NCI-H345 (cell line): ENCODE data around the gene SNED1.

Source experiments
- DNase-seq: peaks from one replicate; lab custom pipeline; 2025; lab: John Stamatoyannopoulos, UW

Gene SNED1

DNA sequence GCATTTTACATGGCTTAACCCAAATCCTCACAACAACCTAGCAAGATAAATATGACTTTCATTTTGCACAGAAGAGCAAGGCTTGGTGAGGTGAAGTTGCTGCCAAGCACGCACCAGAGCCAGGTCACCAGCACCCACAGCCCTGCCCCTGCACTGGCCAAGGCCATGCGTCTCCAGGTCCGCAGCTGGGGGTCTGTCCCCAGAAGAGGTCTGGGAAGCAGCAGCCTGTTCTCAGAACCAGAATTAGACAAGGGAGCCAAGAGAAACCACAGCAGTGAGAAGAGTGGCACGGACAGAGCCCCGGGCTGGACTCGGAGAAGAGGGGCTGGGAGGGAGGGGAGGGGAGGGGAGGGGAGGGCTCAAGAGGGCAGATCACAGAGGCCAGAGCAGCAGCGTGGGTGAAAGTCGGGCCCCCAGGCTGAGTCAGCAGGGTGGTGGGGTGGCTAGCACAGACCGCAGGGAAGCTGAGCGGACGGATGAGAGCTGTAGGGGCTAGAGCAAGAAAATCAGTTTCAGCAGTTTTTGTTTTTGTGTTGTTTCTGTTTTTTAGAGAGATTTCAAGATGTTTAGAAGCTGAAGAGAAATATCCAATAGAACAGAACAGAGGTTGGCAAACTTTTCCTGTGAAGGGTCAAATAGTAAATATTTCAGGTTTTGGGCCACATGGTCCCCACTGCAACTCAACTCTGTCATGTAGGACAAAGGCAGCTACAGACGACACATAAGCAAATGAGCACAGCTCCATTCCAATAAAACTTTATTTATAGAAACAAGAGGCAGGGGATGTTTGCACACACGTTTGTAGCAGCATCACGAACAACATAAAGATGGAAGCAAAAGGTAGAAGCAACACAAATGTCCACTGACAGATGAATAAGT is 111.0 kb downstream of the SNED1 start:
- no peak for DNase-seq

DNA sequence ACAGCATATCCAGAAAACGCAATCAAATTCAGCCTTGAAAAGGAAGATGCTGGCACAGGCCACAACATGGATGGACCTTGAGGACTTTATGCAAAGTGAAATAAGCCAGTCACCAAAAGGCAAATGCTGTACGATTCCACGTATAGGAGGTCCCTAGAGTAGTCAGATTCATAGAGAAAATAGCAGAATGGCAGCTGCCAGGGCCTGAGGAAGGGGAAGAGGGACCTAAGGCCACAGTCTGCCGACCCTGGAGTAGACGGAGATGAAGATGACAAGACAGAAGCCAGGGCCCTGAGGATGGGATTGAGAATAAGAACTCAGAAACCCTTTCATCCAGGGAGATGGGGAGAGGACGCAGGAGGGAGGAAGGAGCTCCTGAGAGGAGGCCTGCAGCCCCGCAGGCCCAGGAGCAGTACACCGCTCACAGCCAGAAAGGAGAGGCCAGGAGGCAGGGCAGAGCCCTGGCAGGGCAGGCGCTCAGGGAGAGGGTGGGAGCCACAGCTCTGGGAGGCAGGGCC is 111.7 kb downstream of the SNED1 start:
- no peak for DNase-seq

DNA sequence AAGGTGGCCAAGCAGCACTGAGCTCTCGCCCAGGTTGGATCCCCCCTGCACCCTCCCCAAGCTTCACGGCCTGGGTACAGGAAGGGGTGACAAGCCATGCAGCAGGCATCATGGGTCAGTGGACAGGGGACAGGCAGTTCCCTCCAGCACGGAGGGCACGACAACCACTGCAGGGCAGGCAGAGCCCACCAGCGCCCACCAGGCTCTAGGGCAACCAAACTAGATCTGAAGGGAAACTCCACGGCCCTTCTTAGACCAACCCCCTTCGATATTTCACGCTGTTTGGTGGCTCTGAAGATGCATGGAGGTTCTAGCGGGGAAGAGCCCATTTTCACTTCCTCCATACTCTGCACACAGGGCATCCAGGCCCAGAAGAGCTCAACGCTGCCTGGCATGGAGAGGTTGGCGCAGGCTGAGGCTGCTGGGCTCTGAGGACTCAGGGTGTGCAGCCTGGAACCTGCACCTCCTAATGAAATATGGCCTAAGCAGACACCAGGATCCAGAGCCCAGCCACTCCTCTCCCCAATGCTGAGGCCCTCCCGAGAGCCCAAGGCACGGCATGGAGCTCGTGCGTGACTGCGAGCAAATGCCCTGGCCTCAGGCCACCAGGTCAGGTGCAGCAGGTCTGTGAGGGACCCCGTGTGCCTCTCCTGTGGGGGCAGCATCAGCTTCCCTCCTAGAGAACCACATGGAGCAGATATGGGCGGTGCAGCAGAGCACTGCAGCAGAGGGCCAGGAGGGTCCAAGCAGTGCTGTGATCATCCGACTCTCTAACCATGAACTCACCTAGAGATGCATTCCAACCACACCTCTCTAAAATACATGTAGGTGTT is 112.4 kb downstream of the SNED1 start:
- no peak for DNase-seq

DNA sequence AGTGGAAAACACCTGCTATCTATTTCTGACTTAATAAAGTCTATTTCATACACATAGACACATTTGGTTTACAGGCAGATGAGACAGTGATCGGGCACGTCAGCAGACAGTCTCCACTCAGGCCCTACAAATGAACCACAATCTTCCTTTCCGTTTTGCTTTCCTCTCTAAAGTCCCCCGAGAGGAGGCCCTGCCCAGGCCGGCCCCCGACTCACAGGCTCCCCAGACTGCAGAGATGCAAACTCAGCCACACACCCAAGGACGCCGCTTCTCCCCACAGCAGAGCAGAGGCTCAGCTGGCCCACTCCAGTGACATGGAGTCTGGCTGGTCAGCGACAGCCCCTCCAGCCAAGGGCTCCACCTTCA is 113.0 kb downstream of the SNED1 start:
- no peak for DNase-seq

DNA sequence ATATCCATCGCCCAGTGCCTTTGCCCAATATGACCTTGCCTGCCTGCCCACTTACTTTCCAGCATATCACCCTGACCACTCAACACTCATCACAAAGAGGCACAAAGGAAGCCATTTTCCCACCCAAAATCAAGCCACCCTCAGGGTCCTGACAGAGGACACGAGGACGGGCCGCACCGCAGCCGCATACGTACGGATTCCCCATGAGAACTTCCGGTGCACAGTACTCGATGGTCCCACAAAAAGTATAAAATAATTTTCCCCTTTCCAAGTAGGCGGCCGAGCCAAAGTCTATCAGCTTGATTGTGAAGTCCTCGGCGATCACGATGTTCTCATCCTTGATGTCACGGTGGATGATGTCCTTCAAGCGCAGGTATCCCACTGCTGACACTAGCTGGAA is 113.6 kb downstream of the SNED1 start:
- no peak for DNase-seq

DNA sequence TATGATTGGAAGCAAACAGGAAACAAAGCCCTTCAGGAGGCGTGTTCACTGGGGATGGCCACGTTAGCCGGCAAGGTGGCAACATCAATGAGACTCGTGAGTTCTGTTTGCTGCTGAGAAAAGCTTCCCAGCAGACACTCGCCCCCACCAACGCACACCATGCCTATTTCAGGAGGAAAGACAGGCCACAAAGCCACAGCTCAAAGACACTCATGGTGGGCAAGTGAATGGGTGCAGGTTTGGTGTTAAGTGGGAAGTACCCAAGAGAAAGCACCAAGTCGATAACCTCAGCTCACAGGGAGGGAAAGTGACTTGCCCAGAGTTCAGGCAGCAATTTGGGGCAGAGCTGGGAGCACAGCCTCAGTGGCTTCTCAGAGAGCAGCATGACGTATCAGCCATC is 114.2 kb downstream of the SNED1 start:
- DNase-seq = no peak

DNA sequence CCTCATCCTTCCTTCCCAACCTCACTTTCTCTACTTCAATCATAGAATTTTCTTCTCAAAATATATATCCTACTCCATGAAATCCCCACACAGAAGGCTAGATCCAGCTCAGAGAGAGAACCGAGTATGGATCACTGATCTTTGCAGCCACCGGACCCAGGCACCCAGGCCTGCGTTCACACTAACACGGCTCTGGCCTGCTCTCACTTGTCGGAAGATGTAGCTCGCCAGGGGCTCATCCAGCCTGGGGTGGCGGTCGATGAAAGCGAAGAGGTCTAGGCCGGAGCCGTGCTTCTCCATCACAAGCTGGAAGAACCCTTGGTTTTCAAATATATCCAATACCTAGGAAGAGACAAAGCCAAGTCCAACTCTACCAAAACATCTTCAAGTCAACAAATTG is 116.4 kb downstream of the SNED1 start:
- no peak for DNase-seq

DNA sequence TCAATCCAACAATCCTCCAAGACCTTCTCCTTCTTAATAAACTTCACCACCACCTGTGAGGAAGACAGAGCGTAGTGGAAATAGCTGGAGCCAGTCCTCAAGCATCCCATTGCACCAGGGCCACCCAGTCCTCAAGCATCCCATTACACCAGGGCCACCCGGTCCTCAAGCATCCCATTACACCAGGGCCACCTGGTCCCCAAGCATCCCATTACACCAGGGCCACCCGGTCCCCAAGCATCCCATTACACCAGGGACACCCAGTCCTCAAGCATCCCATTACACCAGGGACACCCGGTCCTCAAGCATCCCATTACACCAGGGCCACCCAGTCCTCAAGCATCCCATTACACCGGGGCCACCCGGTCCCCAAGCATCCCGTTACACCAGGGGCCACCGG is 116.9 kb downstream of the SNED1 start:
- DNase-seq = no peak

DNA sequence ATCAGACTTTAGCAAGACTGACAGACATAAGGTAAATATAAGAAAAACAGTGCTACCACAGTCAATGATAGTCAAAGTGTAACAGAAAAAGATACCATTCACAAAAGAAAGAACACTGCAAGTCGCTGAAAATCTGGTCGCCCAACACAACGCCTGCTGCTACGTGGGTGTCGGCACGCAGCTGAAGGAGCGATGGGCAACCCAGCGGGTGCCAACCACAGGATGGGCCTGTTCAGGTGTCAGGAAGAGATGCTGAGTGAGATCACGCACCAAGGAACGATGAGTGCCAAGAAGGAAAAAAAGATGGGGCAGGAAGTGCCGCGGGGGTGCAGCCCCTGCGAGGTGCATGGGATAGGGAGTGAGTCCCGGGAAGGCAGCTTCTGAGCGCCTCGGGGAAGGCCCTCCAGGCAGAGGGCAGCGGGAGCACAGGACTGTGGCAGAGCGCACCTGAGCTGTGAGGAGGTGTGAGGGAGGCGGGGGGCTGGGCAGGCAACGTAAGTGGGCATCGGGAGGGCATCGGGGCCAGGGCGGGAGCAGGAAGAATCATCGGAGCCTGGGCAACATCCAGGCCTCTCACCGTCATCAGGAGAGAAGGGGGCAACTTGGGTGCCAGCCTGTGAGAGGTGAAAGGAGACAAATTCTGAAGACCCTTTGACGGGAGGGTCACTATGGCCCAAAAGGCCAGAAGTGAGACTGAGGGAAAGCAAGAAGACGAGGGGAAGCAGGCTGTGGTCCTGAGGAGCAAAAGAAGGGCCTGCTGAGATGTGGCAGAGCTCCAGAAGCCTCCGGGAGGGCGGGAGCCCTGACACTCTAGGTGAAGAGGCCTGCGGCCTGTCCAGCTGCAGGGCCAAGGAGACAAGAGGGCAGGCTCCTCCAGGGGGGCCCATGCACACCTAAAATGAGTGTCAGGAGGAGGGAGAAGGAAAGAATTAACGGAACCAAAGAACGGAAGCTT is 118.5 kb downstream of the SNED1 start:
- DNase-seq = no peak

DNA sequence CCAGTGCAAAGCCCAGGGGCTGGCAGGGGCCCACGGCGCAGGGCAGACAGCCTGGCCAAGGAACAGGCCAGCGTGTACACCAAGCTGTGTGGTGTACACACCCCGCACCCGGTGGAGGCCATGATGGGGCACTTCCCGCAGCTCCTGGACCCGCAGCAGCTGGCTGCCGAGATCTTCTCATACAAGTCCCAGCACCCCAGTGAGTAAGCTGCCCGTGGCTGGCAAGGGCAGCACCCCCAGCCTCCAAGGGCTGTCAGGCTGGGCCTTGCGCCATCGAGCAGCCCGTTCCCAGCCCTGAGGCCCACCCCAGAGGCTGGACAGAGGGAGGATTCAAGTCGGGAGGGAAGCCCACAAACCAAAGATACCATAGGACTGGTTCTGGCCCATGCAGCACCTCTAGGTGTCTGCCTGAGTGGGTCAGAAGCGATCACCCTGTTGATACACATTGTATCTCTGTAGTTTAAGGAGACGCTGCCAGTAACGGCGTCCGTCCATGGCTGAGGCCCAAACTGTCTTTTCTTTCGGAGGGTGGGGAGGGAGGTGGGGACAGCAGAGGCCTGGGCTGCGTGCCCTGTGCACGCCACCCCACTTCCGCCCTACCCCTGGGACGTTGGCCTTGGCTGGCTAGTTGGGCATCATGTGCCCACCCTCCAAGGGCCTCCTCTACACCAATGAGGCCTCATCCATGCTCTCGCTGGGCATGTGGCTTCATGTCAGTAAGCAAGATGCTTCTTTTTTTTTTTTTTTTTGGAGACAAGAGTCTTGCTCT is 120.5 kb downstream of the SNED1 start:
- DNase-seq = no peak

DNA sequence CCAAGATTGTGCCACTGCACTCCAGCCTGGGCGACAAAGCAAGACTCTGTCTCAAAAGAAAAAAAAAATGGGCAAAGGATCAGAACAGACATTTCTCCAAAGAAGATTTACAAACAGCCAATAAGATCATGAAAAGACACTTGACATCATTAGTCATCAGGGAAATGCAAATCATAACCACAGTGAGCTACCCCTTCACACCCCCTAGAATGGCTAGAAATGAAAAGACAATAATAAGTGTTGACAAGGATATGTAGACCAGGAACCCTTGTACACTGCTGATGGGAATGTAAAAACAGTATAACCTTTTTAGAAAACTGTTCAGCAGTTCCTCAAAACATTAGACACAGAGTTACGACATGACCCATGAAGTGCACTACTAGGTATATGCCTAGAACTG is 122.0 kb downstream of the SNED1 start:
- no peak for DNase-seq

DNA sequence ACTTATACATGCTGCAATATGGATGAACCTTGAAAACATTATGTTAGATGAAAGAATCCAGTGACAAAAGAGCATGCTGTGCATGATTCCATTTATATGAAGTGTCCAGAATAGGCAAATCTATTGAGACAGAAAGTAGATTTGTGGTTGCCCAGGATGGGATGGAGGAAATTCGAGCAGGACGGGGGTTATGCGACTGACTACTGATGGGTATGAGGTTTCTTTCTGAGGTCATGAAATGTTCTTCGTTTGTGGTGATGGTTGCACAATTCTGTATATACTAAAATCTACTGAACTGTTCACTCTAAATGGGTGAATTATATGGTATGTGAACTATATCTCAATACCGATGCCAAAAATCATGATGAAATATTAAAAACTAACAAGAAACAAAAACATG is 122.6 kb downstream of the SNED1 start:
- DNase-seq = no peak

DNA sequence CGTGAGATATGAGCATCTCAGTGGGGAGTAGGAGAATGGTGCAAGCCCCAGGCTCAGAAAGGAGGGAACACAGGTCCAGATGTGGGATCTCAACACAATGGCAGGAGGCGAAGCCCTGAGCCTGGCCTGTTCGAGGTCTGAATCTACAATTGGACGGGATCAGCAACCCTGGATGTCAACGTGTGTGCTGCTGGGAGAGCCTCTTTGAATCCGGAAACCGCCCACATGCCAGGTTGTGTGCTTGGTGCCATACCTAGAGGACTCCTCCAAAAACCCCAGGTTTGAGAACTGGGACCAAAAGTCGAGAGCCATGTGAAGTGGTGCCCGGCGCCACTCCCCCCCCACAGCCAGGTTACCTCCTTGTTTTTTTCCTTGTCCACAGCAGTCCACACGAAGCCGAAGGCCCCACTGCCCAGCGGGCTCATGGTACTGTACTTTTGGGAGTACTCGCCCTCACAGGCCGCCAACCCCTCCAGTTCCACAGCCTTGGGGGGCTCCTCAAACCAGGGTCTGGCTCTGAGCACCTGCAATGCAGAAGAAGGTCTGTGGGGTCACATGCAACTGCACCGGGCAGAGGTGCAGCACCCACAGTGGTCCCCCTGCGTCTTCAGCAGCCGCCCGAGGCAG is 124.1 kb downstream of the SNED1 start:
- DNase-seq = no peak

DNA sequence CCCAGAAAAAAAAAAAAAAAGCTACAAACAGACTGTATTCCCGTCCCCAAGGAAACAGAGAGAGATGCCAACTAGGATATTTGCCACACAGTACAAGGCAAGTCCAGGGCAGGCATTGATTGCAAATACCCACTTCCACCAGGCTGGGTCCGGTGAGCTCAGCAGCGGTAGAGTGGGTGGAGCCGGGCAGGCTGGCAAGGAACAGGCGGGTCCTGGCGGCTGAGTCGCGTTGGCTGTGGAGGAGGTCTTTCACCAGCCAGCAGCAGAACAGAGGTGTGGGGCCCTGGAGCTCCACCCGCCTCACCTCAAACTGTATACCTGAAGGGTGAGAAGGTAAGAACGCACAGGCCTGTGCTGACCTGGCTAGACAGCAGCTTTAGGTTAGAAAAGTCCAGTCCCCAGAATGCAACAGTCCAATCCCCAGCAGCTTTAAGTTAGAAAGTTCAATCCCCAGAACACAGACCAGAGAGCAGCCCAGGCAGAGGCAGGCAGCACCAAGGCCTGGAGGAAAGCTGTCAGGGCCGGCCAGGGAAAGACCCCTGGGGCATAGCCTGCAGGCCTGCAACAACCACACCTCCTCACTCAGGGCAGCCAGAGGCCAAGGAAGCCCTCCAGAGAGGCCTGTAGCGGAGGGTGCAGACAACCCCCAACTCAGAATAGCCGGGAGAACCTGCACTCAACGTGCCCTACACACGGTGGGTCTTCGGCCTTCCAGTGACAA is 125.6 kb downstream of the SNED1 start:
- DNase-seq = no peak

DNA sequence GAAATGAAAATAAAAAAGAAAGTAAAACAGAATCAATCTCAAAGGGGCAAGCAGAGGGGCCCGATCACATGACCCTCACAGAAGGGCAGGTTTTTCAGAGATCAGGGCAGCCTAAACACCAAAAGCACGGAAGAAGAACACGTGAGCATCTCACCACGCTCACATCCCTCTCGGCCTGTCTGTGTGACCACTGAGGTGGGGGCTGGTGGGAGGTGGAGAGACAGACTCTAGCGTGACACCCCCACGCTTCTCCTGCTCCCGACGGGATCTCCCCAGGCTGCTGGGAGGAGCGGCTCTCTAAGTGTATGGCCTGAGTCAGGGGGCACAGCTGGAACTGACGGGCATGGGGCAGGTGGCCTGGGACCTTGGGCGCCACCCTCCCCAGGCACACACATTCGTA is 127.2 kb downstream of the SNED1 start:
- no peak for DNase-seq

DNA sequence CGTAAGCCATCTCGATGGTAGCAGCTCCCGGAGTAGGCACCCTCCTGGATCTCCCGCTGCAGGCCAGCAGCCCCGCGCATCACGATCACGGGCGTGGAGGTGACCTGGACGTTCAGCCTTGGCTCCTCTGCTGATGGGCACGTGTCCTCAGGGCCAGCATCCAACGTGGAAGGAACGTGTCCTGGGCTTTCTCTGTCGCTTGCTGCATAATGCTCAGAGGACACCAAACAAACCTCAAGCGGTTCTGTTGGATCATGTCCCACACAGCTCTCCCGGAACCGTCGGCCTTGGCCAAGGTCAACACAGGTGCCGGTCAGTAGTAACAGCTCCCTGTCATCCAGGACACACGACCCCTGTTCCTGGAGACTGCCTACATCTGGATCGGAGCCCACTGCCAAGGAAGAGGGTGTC is 127.8 kb downstream of the SNED1 start:
- DNase-seq = no peak

DNA sequence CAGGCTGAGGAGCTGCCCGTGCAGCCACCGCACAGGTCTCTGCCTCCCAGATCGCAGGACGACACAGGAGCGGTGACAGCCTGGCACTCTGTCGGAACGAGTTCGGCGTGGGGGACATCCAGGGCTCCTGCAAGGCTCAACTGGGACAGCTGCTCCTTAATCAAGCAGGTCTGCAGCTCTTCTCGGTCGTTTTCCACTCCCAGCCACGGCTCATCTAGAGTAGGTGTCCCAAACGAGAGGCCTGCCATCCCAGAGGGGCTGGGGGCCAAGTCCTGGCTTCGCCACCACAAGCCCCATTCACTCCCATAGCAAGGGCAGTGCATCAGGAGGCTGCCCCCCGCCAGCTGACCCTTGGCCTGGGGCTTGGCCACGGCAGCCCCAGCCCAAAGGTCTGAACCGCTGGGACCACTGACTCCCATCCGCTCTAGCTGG is 128.4 kb downstream of the SNED1 start:
- DNase-seq = no peak

DNA sequence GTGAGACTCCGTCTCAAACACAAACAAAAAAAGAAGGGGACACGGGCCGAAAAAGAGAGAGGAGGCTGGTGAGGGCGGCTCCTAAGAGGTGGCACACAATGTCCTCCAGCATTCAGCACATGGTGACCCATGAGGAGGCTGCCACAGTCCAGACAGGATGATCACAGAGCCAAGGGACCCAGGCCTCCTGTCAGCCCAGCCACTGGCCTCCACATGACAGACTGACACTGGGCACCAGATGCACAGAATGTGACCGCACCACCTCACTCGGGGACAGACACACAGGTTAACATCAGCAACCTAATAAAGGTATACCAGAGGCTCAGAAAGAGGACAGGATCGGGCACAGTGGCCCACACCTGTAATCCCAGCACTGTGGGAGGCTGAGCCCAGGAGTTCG is 129.8 kb downstream of the SNED1 start:
- no peak for DNase-seq

DNA sequence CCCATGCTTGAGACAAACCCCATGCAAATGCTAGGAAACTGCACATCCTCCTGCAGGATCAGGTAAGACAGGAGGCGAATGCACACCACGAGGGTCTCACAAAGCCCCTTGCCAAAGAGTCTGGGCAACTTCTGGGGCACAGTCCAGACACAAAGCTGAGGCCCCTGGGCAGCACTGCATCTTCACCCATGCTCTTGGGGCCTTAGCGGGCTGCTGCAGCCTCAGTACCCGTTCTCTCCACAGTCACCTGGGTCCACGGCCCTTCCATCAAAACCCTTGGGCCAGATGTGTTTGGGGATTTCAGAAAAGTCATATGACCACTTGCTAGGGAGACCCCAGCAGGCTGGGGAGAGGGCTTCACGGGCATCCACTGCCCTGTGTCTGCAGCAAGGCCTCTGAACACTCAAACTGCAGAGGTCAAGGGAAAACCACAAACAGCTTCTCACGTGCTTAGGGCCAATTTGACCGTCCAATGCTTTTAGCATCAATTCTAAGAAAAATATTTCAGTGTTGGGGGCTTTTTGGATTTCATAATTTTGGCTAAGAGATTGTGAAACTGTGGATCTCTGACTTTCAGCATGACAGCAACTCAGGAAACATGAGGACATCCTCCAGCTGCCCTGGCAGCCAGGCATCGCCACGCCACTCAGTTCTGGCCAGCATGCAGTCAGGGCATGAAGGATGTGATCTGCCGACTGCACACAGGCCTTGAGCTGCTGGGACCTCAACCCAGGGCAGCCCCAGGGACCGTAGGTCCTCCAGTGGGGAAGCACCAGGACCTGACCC is 130.9 kb downstream of the SNED1 start:
- DNase-seq = no peak
